UCSD-AML1 (cell line): Measurements from ENCODE around the gene ACTC1.
"Not testable (repeated sequence)": the region's sequence is repeated elsewhere in the genome, so short reads cannot be mapped to it uniquely, and the experiment has no call there.

Experiments
- DNase-seq: peaks from one replicate; lab custom pipeline; 2025; ENCODE audit not compliant: unreplicated experiment; lab: John Stamatoyannopoulos, UW

Gene ACTC1

GRCh38 chr15:34795267-34796081, at the start of gene ACTC1:
Gene ACTC1 (minus strand): TSS chr15:34795549. CDS start chr15:34794808, 741 bp downstream.
- no peak for DNase-seq

GRCh38 chr15:34841262-34841725, 45.9 kb upstream of the ACTC1 start:
- no peak for DNase-seq

- no peak for DNase-seq
Observed at GRCh38 chr15:34838282-34838681, 42.9 kb upstream of the ACTC1 start.

- no peak for DNase-seq
Observed at GRCh38 chr15:34837246-34838016, 42.1 kb upstream of the ACTC1 start.

GRCh38 chr15:34828145-34828911, 33.0 kb upstream of the ACTC1 start:
- no peak for DNase-seq

- no peak for DNase-seq
Observed at GRCh38 chr15:34821831-34822230, 26.5 kb upstream of the ACTC1 start.

GRCh38 chr15:34820110-34820509, 24.8 kb upstream of the ACTC1 start:
- no peak for DNase-seq

GRCh38 chr15:34818526-34818925, 23.2 kb upstream of the ACTC1 start:
- no peak for DNase-seq

- DNase-seq, result no peak
Observed at GRCh38 chr15:34815836-34816235, 20.5 kb upstream of the ACTC1 start.

- DNase-seq, result no peak
Observed at GRCh38 chr15:34813446-34814190, 18.3 kb upstream of the ACTC1 start.

- not testable (repeated sequence) for DNase-seq
Observed at GRCh38 chr15:34812868-34813365, 17.6 kb upstream of the ACTC1 start.

- DNase-seq, result no peak
Observed at GRCh38 chr15:34812369-34812768, 17.0 kb upstream of the ACTC1 start.

- peak; percentile 13 for DNase-seq
Observed at GRCh38 chr15:34810443-34811129, 15.2 kb upstream of the ACTC1 start.

- DNase-seq, result no peak
Observed at GRCh38 chr15:34809186-34809585, 13.8 kb upstream of the ACTC1 start.

- DNase-seq, result no peak
Observed at GRCh38 chr15:34808016-34808415, 12.7 kb upstream of the ACTC1 start.

GRCh38 chr15:34807241-34807640, 11.9 kb upstream of the ACTC1 start:
- DNase-seq, result not testable (repeated sequence)

GRCh38 chr15:34804776-34805175, 9.4 kb upstream of the ACTC1 start:
- no peak for DNase-seq

GRCh38 chr15:34804113-34804512, 8.8 kb upstream of the ACTC1 start:
- DNase-seq, result no peak

- no peak for DNase-seq
Observed at GRCh38 chr15:34802803-34803750, 7.7 kb upstream of the ACTC1 start.
